SK-N-MC (cell line): Measurements from ENCODE around the gene F10.

Experiments
- EZH2 ChIP-seq: fragments of 200-600 bp; sonication (generic); IDR thresholded peaks from one replicate; pipeline ENCODE4 v1.6.1; 2017; ENCODE audit warnings: antibody characterized with exemption
- FOXP2 ChIP-seq: optimal IDR thresholded peaks from 2 replicates; pipeline ENCODE3; 2011; ENCODE audit warnings: mild to moderate bottlenecking, moderate library complexity; ENCODE audit not compliant: insufficient read depth; ENCODE audit errors: extremely low read length, control extremely low read depth
- POLR2AphosphoS5 ChIP-seq: IDR thresholded peaks from 2 replicates; pipeline ENCODE4 v1.6.1; 2012; ENCODE audit warnings: mild to moderate bottlenecking, low read depth, low read length, borderline replicate concordance

DNA sequence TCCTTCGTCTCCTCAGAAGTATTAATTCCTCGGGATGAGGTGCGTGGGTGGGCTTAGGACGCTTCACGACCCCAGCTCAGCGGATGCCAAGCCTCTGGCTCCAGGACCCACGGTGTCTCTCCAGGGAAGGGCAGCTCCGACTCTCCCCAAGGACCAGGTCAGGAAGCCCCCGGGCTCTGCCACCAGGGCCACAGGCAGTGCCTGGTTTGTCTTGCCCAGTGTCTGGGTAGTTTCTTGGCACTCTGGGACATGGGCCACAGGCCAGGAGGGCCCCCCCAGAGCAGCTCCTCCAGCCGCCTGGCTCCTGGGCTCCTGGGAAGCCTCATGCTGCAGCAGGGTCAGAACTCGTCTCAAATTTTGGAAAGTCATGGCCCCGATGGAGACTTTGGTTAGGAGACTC, 38.4 kb downstream of the F10 start:
- TF ChIP-seq EZH2 (no peak), POLR2AphosphoS5 (no peak), FOXP2 (no peak)
